Measurements from ENCODE around the gene GPR55. TPM values are rescaled to one million over a fixed set of nuclear protein-coding genes. Genes with fewer than 3 reads are reported as not detected.
A peak's percentile ranks its signal among the peaks of the same experiment; 100 is the strongest.

The GPR55 gene
- total and polyA plus RNA-seq, 2 of the 4 experiments (the other 2 are of a cell fraction): 0.03 TPM; not detected in 1

GRCh38 chr2:230864605-230865306 is 60.3 kb downstream of the GPR55 start, which contains the start of gene ITM2C:
Gene ITM2C, plus strand, starts transcription at chr2:230864942. Its CDS starts 84 bp downstream, at chr2:230865026.
- dilution Hi-C loops (cut with HindIII; ENCODE audit: low sequenced_read_pairs, unreplicated experiment): no loop called here
- H3K4me1 ChIP-seq (ENCODE audit: control insufficient read depth, insufficient read depth, low read length): peaks cover 12% of the 10 kb centered on the region; the same call in 1 of the 2 replicates
- peak within 1 kb of the TSS; percentile 98 for H3K4me3 ChIP-seq (ENCODE audit: insufficient read depth, low read depth, low read length)
- H2AFZ ChIP-seq (replicated peaks; ENCODE audit: low read length, poor library complexity): peak within 1 kb of the TSS; percentile 95
- peak within 1 kb of the TSS; percentile 52 for H2AK9ac ChIP-seq (replicated peaks; ENCODE audit: low read depth, low read length, poor library complexity)
- H2BK5ac ChIP-seq (ENCODE audit: low read depth, low read length, poor library complexity, severe bottlenecking): no peak within 1 kb of the TSS
- H3K79me1 ChIP-seq (ENCODE audit: low read depth in 1 of 2, low read length in 2 of 2): peaks cover 3 to 35% of the 10 kb centered on the region in 2 experiments; a peak in 3 of 4 replicates
- peaks cover 26% of the 10 kb centered on the region for H3K27me3 ChIP-seq (ENCODE audit: control insufficient read depth, insufficient read depth, low read length)
- H3K56ac ChIP-seq (ENCODE audit: extremely low read depth, insufficient read depth, low read length): no peak within 1 kb of the TSS
- H2BK15ac ChIP-seq (ENCODE audit: low read depth, low read length): no peak within 1 kb of the TSS
- 0 out of 2 replicates have a peak within 1 kb of the TSS, but pooled peaks have one; percentile 8 for H3K18ac ChIP-seq (ENCODE audit: low read depth, low read length)
- peaks cover 21% of the 10 kb centered on the region for H4K20me1 ChIP-seq (ENCODE audit: insufficient read depth, low read length)
- peak within 1 kb of the TSS; percentile 41 for H4K5ac ChIP-seq (ENCODE audit: low read depth, low read length)
- no peaks in the 10 kb centered on the region for H3K36me3 ChIP-seq (ENCODE audit: control insufficient read depth, insufficient read depth, low read length)
- H4K91ac ChIP-seq (ENCODE audit: insufficient read depth, low read depth, low read length): peak within 1 kb of the TSS; percentile 46; the same call in 1 of the 2 replicates
- H3K9me1 ChIP-seq (ENCODE audit: insufficient read depth, low read length): peaks cover 6% of the 10 kb centered on the region; the same call in 1 of the 2 replicates
- peak within 1 kb of the TSS; percentile 60 for H3K4ac ChIP-seq (ENCODE audit: low read depth, low read length)
- DNase-seq (peak; percentile 62), ATAC-seq (ENCODE audit: low read depth) (peak; percentile 91)
- H3K4me2 ChIP-seq (ENCODE audit: low read depth, low read length): peak within 1 kb of the TSS; percentile 88
- in situ Hi-C loops (cut with MboI; ENCODE audit: low sequenced_read_pairs): no loop called here
- peak within 1 kb of the TSS; percentile 24; the same call in 1 of the 2 replicates for H3K23ac ChIP-seq (ENCODE audit: low read depth, low read length)
- peak within 1 kb of the TSS; percentile 47 for H3K27ac ChIP-seq (ENCODE audit: insufficient read depth, low read length)
- peak within 1 kb of the TSS; percentile 91; the same call in 1 of the 2 replicates for H3K14ac ChIP-seq (replicated peaks; ENCODE audit: low read depth, low read length)
- BruUV-seq (replicated peaks): no TSS peak
- H2AK5ac ChIP-seq (ENCODE audit: low read depth, low read length): peak within 1 kb of the TSS; percentile 11; the same call in 1 of the 2 replicates
- peak within 1 kb of the TSS; percentile 61; the same call in 1 of the 2 replicates for H2BK120ac ChIP-seq (ENCODE audit: low read depth, low read length)
- H4K8ac ChIP-seq (ENCODE audit: low read depth in 2 of 2, low read length in 2 of 2): peak within 1 kb of the TSS; percentile 33 to 74; a peak in 3 of 4 replicates
- 0% methylated on average over 56 of the region's 76 CpGs; no CpG with 5 or more reads in 1 of the 2 experiments for WGBS, 2 experiments (ENCODE audit: extremely low coverage in 2 of 2, insufficient read length in 1 of 2)
- intact Hi-C loops (cut with micrococcal nuclease): loop anchor here (1.0 kb wide), 1 partner anchor 123 kb away; no protein-coding TSS in a partner anchor
- ChIA-PET CTCF (interaction anchor here (0.6 to 0.7 kb wide), 2 partner anchors 16 to 124 kb away, joined by 3 read pairs; no protein-coding TSS in a partner anchor), POLR2A (ENCODE audit: unreplicated experiment) (no interaction called here)
- TF ChIP-seq ELK1 (IDR thresholded peaks at IDR 0.05; ENCODE audit: borderline replicate concordance, low read depth, low read length) (no peak), FOS (IDR thresholded peaks at IDR 0.05; ENCODE audit: low read depth, low read length) (no peak), MAZ (IDR thresholded peaks at IDR 0.05; ENCODE audit: borderline replicate concordance, low read depth, low read length) (peak; percentile 65; the same call in 1 of the 2 replicates), RFX5 (IDR thresholded peaks at IDR 0.05; ENCODE audit: low read depth, low read length) (no peak), CTCF (conservative IDR thresholded peaks at IDR 0.05; ENCODE audit: low read depth, low read length) (peak; percentile 50)
- no peak within 1 kb of the TSS for H2BK20ac ChIP-seq (ENCODE audit: low read depth, low read length)
- peak within 1 kb of the TSS; percentile 86 for H3K9ac ChIP-seq (ENCODE audit: low read depth, low read length)
- no peaks in the 10 kb centered on the region for H3K9me3 ChIP-seq (ENCODE audit: control insufficient read depth, insufficient read depth, low read length)

Measured in IMR-90 (cell line).